ENCODE measurements around the gene CCDC117.
"Not testable (repeated sequence)": the region's sequence is repeated elsewhere in the genome, so short reads cannot be mapped to it uniquely, and the experiment has no call there.

The CCDC117 gene

DNA sequence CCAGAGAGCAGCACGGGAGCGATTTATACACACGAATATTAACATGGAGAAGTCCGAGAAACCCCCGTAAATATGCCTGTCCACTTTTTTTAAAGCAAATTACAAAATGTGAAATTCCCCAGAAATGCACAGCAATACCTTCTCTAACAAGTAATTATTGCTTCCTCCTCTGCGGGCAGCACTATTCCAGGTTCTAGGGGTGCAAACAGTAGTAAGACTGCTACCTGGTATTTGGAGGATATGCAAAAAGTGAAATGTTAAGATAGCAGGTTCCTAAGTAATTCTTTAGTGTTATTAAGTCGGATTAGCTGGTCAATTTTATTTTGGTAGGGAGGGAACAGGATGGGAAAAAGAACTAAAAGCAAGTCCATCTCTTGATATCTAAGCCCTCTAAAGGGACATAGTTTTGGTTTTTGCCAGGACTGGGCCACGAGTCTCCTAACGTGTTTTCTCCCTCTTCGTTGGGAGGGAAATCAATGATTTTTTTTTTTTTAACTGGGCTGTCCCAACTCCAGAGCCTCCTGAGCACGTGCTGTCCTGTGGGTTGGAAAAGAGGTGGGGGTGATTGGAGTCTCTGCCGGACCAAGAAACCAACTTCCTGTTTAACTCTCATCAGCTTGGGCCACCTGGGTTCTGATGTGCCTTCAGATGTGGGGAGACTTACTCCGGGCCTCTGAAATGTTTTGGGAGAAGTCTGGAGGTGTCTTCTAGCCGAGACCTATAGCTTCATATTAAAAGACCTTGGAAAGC is 29.5 kb downstream of the CCDC117 start:
- no peak for DNase-seq (ENCODE audit: low read depth)

GRCh38 chr22:28802595-28803123 is 30.2 kb downstream of the CCDC117 start:
- DNase-seq (ENCODE audit: low read depth), result no peak

GRCh38 chr22:28805426-28805825 is 32.9 kb downstream of the CCDC117 start:
- not testable (repeated sequence) for DNase-seq (ENCODE audit: low read depth)

- no peak for DNase-seq (ENCODE audit: low read depth)
Measured at GRCh38 chr22:28808716-28809355, 36.3 kb downstream of the CCDC117 start.

DNA sequence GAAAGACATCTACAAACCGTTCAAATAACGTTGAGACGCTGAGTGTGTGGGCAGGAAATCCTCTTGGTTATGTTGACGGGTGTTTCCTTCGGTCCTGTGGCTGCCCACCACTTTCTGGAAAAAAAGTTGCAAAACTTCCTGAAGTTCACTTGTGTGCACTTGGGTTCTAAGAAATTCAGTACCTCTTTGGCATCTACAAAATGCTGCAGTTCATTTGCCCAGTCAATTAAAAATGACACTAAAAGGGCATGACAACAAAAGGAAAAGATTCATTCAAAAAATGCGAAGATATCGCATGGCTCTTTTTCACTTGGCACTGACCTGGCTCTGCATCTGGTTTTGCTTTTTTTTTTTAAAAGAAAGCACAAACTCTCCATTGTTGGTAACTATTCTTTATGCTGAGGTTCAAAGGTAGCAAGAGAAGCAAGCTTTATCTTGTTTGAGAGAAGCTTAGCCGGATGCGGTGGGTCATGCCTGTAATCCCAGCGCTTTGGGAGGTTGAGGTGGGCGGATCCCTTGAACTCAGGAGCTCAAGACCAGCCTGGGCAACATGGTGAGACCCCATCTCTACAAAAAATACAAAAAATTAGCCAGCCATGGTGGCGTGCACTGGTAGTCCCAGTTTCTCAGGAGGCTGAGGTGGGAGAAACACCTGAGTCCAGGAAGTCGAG is 38.5 kb downstream of the CCDC117 start:
- DNase-seq (ENCODE audit: low read depth), result no peak

- DNase-seq (ENCODE audit: low read depth), result no peak
Measured at GRCh38 chr22:28812516-28812915, 40.0 kb downstream of the CCDC117 start.

DNA sequence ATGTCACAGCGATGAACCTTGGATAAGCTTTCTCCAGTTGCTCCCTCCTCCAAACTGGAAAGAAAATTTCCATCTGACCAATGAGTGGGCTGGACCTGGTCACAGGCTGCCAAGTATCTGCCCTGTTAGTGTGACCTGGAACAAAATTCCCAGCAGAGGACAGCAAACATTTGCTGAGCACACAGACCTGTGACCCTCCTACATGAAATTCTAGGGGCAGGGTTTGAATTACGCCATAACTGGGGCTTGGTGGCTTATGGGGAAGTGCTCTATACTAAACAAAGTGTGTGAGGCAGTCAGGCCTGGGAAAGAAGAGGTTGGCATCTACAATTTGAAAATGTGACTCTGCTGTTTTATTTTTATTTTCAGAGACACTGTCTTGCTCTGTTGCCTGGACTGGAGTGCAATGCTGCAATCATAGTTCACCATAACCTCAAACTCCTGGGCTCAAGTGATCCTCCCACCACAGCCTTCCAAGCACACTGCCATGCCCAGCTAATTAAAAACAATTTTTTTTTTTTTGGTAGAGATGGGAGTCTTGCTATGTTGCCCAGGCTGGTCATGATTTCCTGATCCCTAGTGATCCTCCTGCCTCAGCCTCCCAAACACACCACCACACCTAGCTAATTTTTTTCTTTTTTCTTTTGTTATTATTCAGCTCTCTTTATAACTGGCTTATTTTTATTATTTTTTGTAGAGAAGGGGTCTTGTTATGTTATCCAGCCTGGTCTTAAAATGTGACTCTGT is 41.5 kb downstream of the CCDC117 start:
- no peak for DNase-seq (ENCODE audit: low read depth)

GRCh38 chr22:28815111-28815510 is 42.6 kb downstream of the CCDC117 start:
- no peak for DNase-seq (ENCODE audit: low read depth)

GRCh38 chr22:28815729-28816128 is 43.2 kb downstream of the CCDC117 start:
- DNase-seq (ENCODE audit: low read depth), result no peak

- no peak for DNase-seq (ENCODE audit: low read depth)
Measured at GRCh38 chr22:28817064-28817463, 44.6 kb downstream of the CCDC117 start.

- DNase-seq (ENCODE audit: low read depth), result no peak
Measured at GRCh38 chr22:28817919-28818859, 45.7 kb downstream of the CCDC117 start.

- no peak for DNase-seq (ENCODE audit: low read depth)
Measured at GRCh38 chr22:28819253-28820096, 47.0 kb downstream of the CCDC117 start.

GRCh38 chr22:28820885-28821284 is 48.4 kb downstream of the CCDC117 start:
- DNase-seq (ENCODE audit: low read depth), result no peak

- DNase-seq (ENCODE audit: low read depth), result no peak
Measured at GRCh38 chr22:28821452-28821851, 49.0 kb downstream of the CCDC117 start.

DNA sequence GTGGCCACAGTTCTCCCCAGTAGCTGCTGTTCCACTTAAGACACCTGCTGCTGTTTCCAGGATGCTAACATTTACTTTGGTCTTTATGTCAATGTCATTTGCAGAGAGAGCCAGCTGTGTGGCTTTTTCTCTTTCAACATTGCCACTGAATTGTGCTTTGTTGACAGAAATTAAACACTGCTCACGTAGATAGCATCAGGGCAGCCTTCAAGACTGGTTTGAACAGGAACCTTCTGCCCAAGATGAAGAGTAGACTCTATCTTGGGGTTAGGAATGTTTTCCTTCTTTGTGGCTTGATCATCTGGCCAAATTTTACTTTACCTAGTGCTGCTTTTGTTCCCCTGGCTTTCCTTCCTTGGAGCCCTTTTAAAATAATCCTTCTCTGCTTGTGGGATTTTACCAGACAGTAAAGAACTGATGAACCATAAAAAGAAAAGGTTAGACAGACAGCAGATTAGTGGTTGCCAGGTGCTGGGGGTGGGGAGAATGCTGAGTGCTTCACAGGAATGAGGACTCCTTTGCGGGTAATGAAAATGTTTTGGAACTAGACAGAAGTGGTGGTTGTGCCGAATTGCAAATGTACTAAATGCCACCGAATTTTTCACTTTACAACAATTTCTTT is 50.5 kb downstream of the CCDC117 start:
- DNase-seq (ENCODE audit: low read depth), result no peak

- DNase-seq (ENCODE audit: low read depth), result not testable (repeated sequence)
Measured at GRCh38 chr22:28824455-28824854, 52.0 kb downstream of the CCDC117 start.

DNA sequence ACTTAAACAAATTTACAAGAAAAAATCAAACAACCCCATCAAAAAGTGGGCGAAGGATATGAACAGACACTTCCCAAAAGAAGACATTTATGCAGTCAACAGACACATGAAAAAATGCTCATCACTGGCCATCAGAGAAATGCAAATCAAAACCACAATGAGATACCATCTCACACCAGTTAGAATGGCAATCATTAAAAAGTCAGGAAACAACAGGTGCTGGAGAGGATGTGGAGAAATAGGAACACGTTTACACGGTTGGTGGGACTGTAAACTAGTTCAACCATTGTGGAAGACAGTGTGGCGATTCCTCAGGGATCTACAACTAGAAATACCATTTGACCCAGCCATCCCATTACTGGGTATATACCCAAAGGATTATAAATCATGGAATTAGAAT is 53.9 kb downstream of the CCDC117 start:
- DNase-seq (ENCODE audit: low read depth), result not testable (repeated sequence)

- no peak for DNase-seq (ENCODE audit: low read depth)
Measured at GRCh38 chr22:28826921-28827320, 54.4 kb downstream of the CCDC117 start.

- peak; percentile 71 for DNase-seq (ENCODE audit: low read depth)
Measured at GRCh38 chr22:28829358-28830181, 57.1 kb downstream of the CCDC117 start.
